GM19035 (cell line): ENCODE results near the gene MICALL2.
"Not testable (repeated sequence)": the region's sequence is repeated elsewhere in the genome, so short reads cannot be mapped to it uniquely, and the experiment has no call there.

Source experiments
- ATAC-seq: cut with Tn5 transposase; IDR thresholded peaks from one replicate; pipeline ENCODE4 v1.9.1; 2021; ENCODE audit not compliant: unreplicated experiment

The MICALL2 gene

GRCh38 chr7:1449951-1450350 is 9.3 kb downstream of the MICALL2 start:
- ATAC-seq: no peak

GRCh38 chr7:1449501-1449900 is 9.8 kb downstream of the MICALL2 start:
- ATAC-seq: no peak

GRCh38 chr7:1448958-1449357 is 10.3 kb downstream of the MICALL2 start:
- ATAC-seq: no peak

- no peak for ATAC-seq
Observed at GRCh38 chr7:1447551-1448244, 11.6 kb downstream of the MICALL2 start.

GRCh38 chr7:1447112-1447511 is 12.2 kb downstream of the MICALL2 start:
- ATAC-seq: no peak

- ATAC-seq: no peak
Observed at GRCh38 chr7:1446620-1447032, 12.6 kb downstream of the MICALL2 start.

- not testable (repeated sequence) for ATAC-seq
Observed at GRCh38 chr7:1446026-1446425, 13.2 kb downstream of the MICALL2 start.

- no peak for ATAC-seq
Observed at GRCh38 chr7:1445341-1445740, 13.9 kb downstream of the MICALL2 start.

- ATAC-seq: no peak
Observed at GRCh38 chr7:1444925-1445322, 14.3 kb downstream of the MICALL2 start.

- no peak for ATAC-seq
Observed at GRCh38 chr7:1444214-1444924, 14.9 kb downstream of the MICALL2 start.

- not testable (repeated sequence) for ATAC-seq
Observed at GRCh38 chr7:1443587-1444200, 15.6 kb downstream of the MICALL2 start.

GRCh38 chr7:1442355-1443124 is 16.7 kb downstream of the MICALL2 start:
- ATAC-seq: no peak

- no peak for ATAC-seq
Observed at GRCh38 chr7:1441615-1442354, 17.5 kb downstream of the MICALL2 start.

- no peak for ATAC-seq
Observed at GRCh38 chr7:1440620-1441019, 18.6 kb downstream of the MICALL2 start.

- no peak for ATAC-seq
Observed at GRCh38 chr7:1439373-1440363, 19.6 kb downstream of the MICALL2 start.

- no peak for ATAC-seq
Observed at GRCh38 chr7:1438821-1439220, 20.4 kb downstream of the MICALL2 start.

GRCh38 chr7:1438208-1438607 is 21.1 kb downstream of the MICALL2 start:
- no peak for ATAC-seq

GRCh38 chr7:1437155-1437880 is 22.0 kb downstream of the MICALL2 start:
- ATAC-seq: no peak

GRCh38 chr7:1436608-1437007 is 22.7 kb downstream of the MICALL2 start:
- ATAC-seq: no peak
